IMR-90 (cell line): ENCODE data around the gene PADI1.

Experiments
- CTCF ChIP-seq: conservative IDR thresholded peaks from 2 replicates; pipeline ENCODE4 v1.5.1; 2012; ENCODE audit warnings: mild to moderate bottlenecking, low read depth, low read length, improper control_type of control experiment
- MAFK ChIP-seq: IDR thresholded peaks from 2 replicates; pipeline ENCODE4 v1.6.1; 2012; ENCODE audit warnings: low read depth, low read length, improper control_type of control experiment
- MXI1 ChIP-seq: IDR thresholded peaks from 2 replicates; pipeline ENCODE4 v1.6.1; 2012; ENCODE audit warnings: low read depth, mild to moderate bottlenecking, low read length, moderate library complexity, borderline replicate concordance
- POLR2A ChIP-seq: IDR thresholded peaks from 2 replicates; pipeline ENCODE4 v1.6.1; 2012; ENCODE audit warnings: mild to moderate bottlenecking, low read depth, low read length

GRCh38 chr1:17194615-17195528 lies 10.1 kb upstream of the PADI1 start:
- TF ChIP-seq CTCF (no peak), MXI1 (no peak), POLR2A (no peak), MAFK (no peak)
